Amniotic epithelial cell (primary cell): ENCODE data around the gene TAOK3.
"Not testable (repeated sequence)": the region's sequence is repeated elsewhere in the genome, so short reads cannot be mapped to it uniquely, and the experiment has no call there.

ENCODE experiments used
- DNase-seq: peaks from one replicate; pipeline ENCODE4 v3.0.0-alpha.2; 2010; ENCODE audit warnings: low read depth

The TAOK3 gene

GRCh38 chr12:118140825-118141224 lies 231.9 kb downstream of the TAOK3 start:
- no peak for DNase-seq

- no peak for DNase-seq
Measured at GRCh38 chr12:118137148-118137678, 235.5 kb downstream of the TAOK3 start.

- DNase-seq = peak; percentile 28
Measured at GRCh38 chr12:118136559-118137003, 236.1 kb downstream of the TAOK3 start.

GRCh38 chr12:118135788-118136558 lies 236.7 kb downstream of the TAOK3 start, which contains the start of gene PEBP1:
Gene PEBP1 (plus strand): TSS chr12:118136124. CDS start chr12:118136210, 86 bp downstream.
- DNase-seq = peak; percentile 80

- DNase-seq = not testable (repeated sequence)
Measured at GRCh38 chr12:118129436-118129835, 243.3 kb downstream of the TAOK3 start.

GRCh38 chr12:118127867-118128266 lies 244.8 kb downstream of the TAOK3 start:
- DNase-seq = no peak

- no peak for DNase-seq
Measured at GRCh38 chr12:118126119-118126757, 246.5 kb downstream of the TAOK3 start.

GRCh38 chr12:118125743-118126118 lies 247.0 kb downstream of the TAOK3 start:
- no peak for DNase-seq

- no peak for DNase-seq
Measured at GRCh38 chr12:118124333-118124874, 248.3 kb downstream of the TAOK3 start.

GRCh38 chr12:118122264-118122663 lies 250.4 kb downstream of the TAOK3 start:
- DNase-seq = no peak

- peak; percentile 60 for DNase-seq
Measured at GRCh38 chr12:118120579-118121363, 251.9 kb downstream of the TAOK3 start.

- no peak for DNase-seq
Measured at GRCh38 chr12:118119449-118119879, 253.2 kb downstream of the TAOK3 start.

- no peak for DNase-seq
Measured at GRCh38 chr12:118109088-118109487, 263.6 kb downstream of the TAOK3 start.

GRCh38 chr12:118107694-118108093 lies 265.0 kb downstream of the TAOK3 start:
- DNase-seq = no peak

- DNase-seq = peak; percentile 15
Measured at GRCh38 chr12:118107011-118107410, 265.7 kb downstream of the TAOK3 start.

GRCh38 chr12:118103601-118104382 lies 268.9 kb downstream of the TAOK3 start, which contains the start of gene VSIG10:
Gene VSIG10 (minus strand): TSS chr12:118104011. CDS start chr12:118103671, 340 bp downstream.
- peak; percentile 37 for DNase-seq

GRCh38 chr12:118103201-118103600 lies 269.5 kb downstream of the TAOK3 start:
- no peak for DNase-seq

- DNase-seq = no peak
Measured at GRCh38 chr12:118102609-118103008, 270.1 kb downstream of the TAOK3 start.

- peak; percentile 2 for DNase-seq
Measured at GRCh38 chr12:118102070-118102469, 270.6 kb downstream of the TAOK3 start.

GRCh38 chr12:118101051-118101450 lies 271.7 kb downstream of the TAOK3 start:
- DNase-seq = no peak
